ENCODE data around the gene PRG2. TPM values are rescaled to one million over a fixed set of nuclear protein-coding genes. Genes with fewer than 3 reads are reported as not detected.

The PRG2 gene
- total RNA-seq, 1 experiment from 2014 or later = not detected

DNA sequence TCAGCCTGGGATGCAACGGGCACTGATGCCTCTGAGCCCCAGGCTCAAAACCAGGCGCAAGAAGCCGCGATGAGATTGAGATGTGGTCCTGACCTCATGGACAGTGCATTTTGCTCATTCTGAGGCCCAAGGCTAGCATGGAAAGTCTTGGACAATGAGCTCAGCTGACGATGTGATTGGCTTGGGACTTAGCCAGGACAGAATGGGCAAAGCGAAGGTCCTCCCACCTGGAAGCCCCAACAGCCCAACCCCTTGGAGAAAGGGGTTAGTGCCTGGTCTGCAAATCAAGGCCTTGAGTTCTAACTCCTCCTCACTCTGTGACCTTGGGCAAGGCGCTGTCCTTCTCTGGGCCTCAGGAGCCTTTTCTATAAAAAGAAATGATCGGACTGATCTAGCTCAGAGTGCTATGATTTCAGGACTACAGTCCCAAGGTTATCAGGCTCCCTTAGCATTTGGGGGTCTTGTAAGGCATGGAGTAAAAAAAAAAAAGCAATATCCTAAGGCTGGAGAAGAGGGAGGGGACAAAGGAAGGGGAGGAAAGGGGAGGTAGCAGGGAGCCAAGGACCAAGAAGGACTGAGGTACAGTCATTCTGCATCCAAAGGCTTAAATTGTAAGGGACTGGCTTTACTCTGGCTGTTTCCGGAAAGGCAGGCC is 33.8 kb upstream of the PRG2 start:
- ATAC-seq (no peak), DNase-seq (ENCODE audit: low read depth, low spot score) (no peak)
- Histone ChIP-seq H3K27me3 (ENCODE audit: control insufficient read depth, insufficient read depth, low read length) (0 out of 2 replicates have a peak, but pooled peaks cover 4% of the 10 kb centered on the region), H3K4me3 (ENCODE audit: low read depth in 2 of 2, low read length in 2 of 2) (no peak overlapping the region), H3K27ac (ENCODE audit: low read length) (no peak overlapping the region), H3K36me3 (ENCODE audit: control insufficient read depth, insufficient read depth, low read length) (no peaks in the 10 kb centered on the region), H3K4me1 (ENCODE audit: control insufficient read depth, insufficient read depth, low read length) (peaks cover 8% of the 10 kb centered on the region), H3K9me3 (ENCODE audit: control insufficient read depth, insufficient read depth, low read depth, low read length) (no peaks in the 10 kb centered on the region)
- intact Hi-C loops (cut with micrococcal nuclease; ENCODE audit: unreplicated experiment) (no loop called here), in situ Hi-C loops (cut with HindIII; ENCODE audit: low pct_unique_long_range_greater_than_20kb, low sequenced_read_pairs) (no loop called here)
- CTCF ChIA-PET = interaction anchor here (0.7 kb wide), 1 partner anchor 59 kb away, joined by 7 read pairs; no protein-coding TSS in a partner anchor
- no TSS peak for BruUV-seq (replicated peaks)
- POLR2A ChIA-PET = no interaction called here
- no peak for TF ChIP-seq TCF7L2 (IDR thresholded peaks at IDR 0.05; ENCODE audit: low read depth, low read length)
- TF ChIP-seq, protein P1, sequence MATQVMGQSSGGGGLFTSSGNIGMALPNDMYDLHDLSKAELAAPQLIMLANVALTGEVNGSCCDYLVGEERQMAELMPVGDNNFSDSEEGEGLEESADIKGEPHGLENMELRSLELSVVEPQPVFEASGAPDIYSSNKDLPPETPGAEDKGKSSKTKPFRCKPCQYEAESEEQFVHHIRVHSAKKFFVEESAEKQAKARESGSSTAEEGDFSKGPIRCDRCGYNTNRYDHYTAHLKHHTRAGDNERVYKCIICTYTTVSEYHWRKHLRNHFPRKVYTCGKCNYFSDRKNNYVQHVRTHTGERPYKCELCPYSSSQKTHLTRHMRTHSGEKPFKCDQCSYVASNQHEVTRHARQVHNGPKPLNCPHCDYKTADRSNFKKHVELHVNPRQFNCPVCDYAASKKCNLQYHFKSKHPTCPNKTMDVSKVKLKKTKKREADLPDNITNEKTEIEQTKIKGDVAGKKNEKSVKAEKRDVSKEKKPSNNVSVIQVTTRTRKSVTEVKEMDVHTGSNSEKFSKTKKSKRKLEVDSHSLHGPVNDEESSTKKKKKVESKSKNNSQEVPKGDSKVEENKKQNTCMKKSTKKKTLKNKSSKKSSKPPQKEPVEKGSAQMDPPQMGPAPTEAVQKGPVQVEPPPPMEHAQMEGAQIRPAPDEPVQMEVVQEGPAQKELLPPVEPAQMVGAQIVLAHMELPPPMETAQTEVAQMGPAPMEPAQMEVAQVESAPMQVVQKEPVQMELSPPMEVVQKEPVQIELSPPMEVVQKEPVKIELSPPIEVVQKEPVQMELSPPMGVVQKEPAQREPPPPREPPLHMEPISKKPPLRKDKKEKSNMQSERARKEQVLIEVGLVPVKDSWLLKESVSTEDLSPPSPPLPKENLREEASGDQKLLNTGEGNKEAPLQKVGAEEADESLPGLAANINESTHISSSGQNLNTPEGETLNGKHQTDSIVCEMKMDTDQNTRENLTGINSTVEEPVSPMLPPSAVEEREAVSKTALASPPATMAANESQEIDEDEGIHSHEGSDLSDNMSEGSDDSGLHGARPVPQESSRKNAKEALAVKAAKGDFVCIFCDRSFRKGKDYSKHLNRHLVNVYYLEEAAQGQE (IDR thresholded peaks at IDR 0.05; ENCODE audit: insufficient read depth in 1 of 2, low read depth in 2 of 2, low read length in 1 of 2) = no peak
- TF ChIP-seq POLR2AphosphoS5 (IDR thresholded peaks at IDR 0.05; ENCODE audit: low read depth, low read length) = no peak
- TF ChIP-seq, protein P2, sequence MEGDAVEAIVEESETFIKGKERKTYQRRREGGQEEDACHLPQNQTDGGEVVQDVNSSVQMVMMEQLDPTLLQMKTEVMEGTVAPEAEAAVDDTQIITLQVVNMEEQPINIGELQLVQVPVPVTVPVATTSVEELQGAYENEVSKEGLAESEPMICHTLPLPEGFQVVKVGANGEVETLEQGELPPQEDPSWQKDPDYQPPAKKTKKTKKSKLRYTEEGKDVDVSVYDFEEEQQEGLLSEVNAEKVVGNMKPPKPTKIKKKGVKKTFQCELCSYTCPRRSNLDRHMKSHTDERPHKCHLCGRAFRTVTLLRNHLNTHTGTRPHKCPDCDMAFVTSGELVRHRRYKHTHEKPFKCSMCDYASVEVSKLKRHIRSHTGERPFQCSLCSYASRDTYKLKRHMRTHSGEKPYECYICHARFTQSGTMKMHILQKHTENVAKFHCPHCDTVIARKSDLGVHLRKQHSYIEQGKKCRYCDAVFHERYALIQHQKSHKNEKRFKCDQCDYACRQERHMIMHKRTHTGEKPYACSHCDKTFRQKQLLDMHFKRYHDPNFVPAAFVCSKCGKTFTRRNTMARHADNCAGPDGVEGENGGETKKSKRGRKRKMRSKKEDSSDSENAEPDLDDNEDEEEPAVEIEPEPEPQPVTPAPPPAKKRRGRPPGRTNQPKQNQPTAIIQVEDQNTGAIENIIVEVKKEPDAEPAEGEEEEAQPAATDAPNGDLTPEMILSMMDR (IDR thresholded peaks at IDR 0.05) = no peak
- TF ChIP-seq SIN3A (IDR thresholded peaks at IDR 0.05; ENCODE audit: borderline replicate concordance, insufficient read depth, low read depth, low read length) = no peak

DNA sequence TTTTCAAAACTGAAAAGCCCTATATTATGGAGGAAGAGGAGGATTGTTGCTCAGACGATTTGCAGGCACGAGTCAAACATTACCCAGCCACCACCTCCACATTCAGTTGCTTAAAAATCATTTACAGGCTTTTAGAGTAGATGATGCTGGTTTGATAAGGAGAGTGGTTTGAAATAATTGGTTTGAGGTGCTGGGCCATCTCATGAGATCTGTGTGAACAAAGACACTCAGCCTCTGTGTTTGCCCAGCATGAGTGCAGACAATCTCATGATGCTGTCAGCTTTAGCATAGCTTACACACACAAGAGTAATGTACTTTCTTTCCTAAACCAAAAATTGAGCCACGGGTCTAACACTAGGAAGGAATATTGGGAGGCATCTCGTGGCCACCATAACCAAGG is 32.2 kb upstream of the PRG2 start:
- Histone ChIP-seq H3K36me3 (ENCODE audit: control insufficient read depth, insufficient read depth, low read length) (no peaks in the 10 kb centered on the region), H3K4me3 (ENCODE audit: low read depth in 2 of 2, low read length in 2 of 2) (no peak overlapping the region), H3K27me3 (ENCODE audit: control insufficient read depth, insufficient read depth, low read length) (0 out of 2 replicates have a peak, but pooled peaks cover under 1% of the 10 kb centered on the region), H3K27ac (ENCODE audit: low read length) (no peak overlapping the region), H3K9me3 (ENCODE audit: control insufficient read depth, insufficient read depth, low read depth, low read length) (no peaks in the 10 kb centered on the region), H3K4me1 (ENCODE audit: control insufficient read depth, insufficient read depth, low read length) (peaks cover 8% of the 10 kb centered on the region)
- ChIA-PET CTCF (no interaction called here), POLR2A (no interaction called here)
- DNase-seq (ENCODE audit: low read depth, low spot score) = no peak
- intact Hi-C loops (cut with micrococcal nuclease; ENCODE audit: unreplicated experiment) (no loop called here), in situ Hi-C loops (cut with HindIII; ENCODE audit: low pct_unique_long_range_greater_than_20kb, low sequenced_read_pairs) (no loop called here)
- BruUV-seq (replicated peaks) = no TSS peak
- TF ChIP-seq POLR2AphosphoS5 (IDR thresholded peaks at IDR 0.05; ENCODE audit: low read depth, low read length) = no peak
- TF ChIP-seq, protein P2 (IDR thresholded peaks at IDR 0.05) = no peak
- no peak for TF ChIP-seq SIN3A (IDR thresholded peaks at IDR 0.05; ENCODE audit: borderline replicate concordance, insufficient read depth, low read depth, low read length)
- no peak for TF ChIP-seq TCF7L2 (IDR thresholded peaks at IDR 0.05; ENCODE audit: low read depth, low read length)
- TF ChIP-seq, protein P1 (IDR thresholded peaks at IDR 0.05; ENCODE audit: insufficient read depth in 1 of 2, low read depth in 2 of 2, low read length in 1 of 2) = no peak
- ATAC-seq = no peak

Data from Panc1 (cell line).